A673 (cell line): ENCODE measurements around the gene TENT5C.

Source experiments
- EZH2 ChIP-seq: fragments of 200-600 bp; sonication (generic); IDR thresholded peaks from 2 replicates; pipeline ENCODE4 v1.6.1; 2017; ENCODE audit warnings: borderline replicate concordance, low read depth, mild to moderate bottlenecking, mixed read lengths, antibody characterized with exemption, low read length; ENCODE audit not compliant: poor library complexity, severe bottlenecking
- TF ChIP-seq, protein P1 (sequence below): fragments of 300-800, 200-600 bp; sonication (generic); conservative IDR thresholded peaks from 2 replicates; pipeline ENCODE4 v1.5.1; 2017; ENCODE audit warnings: low read depth, mild to moderate bottlenecking, antibody characterized with exemption, low read length, moderate library complexity, mixed read lengths

DNA sequence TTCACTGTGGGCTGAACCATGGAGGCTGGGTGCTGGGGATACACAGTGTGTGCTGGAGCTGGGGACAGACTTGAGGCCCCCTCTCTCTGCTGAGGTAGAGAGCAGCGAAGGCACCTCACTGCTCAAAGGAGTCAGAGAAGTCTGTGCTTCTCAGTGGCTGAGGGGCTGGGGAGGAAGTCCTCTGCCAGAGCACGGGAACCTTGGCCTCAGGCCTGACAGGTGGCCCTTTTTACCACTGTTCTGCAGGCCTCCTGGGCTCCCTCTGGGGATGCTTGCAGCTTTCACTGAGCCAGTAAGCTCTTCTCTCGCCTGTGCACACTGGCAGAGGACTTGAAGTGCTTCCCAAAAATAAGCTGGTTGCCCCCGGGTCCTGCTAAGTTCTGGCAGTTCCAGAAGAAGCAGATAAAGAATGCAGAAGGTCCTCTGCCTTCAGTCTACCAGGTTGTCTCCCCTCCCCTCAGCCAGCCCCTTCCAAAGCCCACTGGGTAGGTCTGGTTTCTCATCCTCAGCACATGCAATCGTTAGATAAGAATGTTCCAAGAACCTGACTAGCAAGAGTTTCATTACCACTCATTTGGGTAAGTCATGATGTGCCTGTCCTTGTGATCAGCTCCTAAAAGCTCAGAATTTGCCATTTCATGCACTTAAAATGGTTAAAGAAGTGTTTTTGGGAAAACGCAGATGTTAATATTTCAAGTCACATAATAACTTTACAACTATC is 53.9 kb downstream of the TENT5C start:
- TF ChIP-seq EZH2: no peak
- TF ChIP-seq, protein P1, sequence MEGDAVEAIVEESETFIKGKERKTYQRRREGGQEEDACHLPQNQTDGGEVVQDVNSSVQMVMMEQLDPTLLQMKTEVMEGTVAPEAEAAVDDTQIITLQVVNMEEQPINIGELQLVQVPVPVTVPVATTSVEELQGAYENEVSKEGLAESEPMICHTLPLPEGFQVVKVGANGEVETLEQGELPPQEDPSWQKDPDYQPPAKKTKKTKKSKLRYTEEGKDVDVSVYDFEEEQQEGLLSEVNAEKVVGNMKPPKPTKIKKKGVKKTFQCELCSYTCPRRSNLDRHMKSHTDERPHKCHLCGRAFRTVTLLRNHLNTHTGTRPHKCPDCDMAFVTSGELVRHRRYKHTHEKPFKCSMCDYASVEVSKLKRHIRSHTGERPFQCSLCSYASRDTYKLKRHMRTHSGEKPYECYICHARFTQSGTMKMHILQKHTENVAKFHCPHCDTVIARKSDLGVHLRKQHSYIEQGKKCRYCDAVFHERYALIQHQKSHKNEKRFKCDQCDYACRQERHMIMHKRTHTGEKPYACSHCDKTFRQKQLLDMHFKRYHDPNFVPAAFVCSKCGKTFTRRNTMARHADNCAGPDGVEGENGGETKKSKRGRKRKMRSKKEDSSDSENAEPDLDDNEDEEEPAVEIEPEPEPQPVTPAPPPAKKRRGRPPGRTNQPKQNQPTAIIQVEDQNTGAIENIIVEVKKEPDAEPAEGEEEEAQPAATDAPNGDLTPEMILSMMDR: no peak
